ENCODE results near the gene SLC25A42.
"Not testable (repeated sequence)": the region's sequence is repeated elsewhere in the genome, so short reads cannot be mapped to it uniquely, and the experiment has no call there.

SLC25A42 gene

GRCh38 chr19:19068659-19069654 lies 5.2 kb downstream of the SLC25A42 start:
- in situ Hi-C loops (cut with MboI; ENCODE audit: low sequenced_read_pairs): no loop called here

- in situ Hi-C loops (cut with MboI; ENCODE audit: low sequenced_read_pairs): no loop called here
Observed at GRCh38 chr19:19071897-19072296, 8.1 kb downstream of the SLC25A42 start.

- in situ Hi-C loops (cut with MboI; ENCODE audit: low sequenced_read_pairs): no loop called here
Observed at GRCh38 chr19:19074196-19074882, 10.5 kb downstream of the SLC25A42 start.

GRCh38 chr19:19075126-19075525 lies 11.3 kb downstream of the SLC25A42 start:
- in situ Hi-C loops (cut with MboI; ENCODE audit: low sequenced_read_pairs): no loop called here

- in situ Hi-C loops (cut with MboI; ENCODE audit: low sequenced_read_pairs): no loop called here
Observed at GRCh38 chr19:19076476-19076875, 12.7 kb downstream of the SLC25A42 start.

- in situ Hi-C loops (cut with MboI; ENCODE audit: low sequenced_read_pairs): no loop called here
Observed at GRCh38 chr19:19077103-19077502, 13.3 kb downstream of the SLC25A42 start.

GRCh38 chr19:19078801-19079200 lies 15.0 kb downstream of the SLC25A42 start:
- in situ Hi-C loops (cut with MboI; ENCODE audit: low sequenced_read_pairs): no loop called here

- in situ Hi-C loops (cut with MboI; ENCODE audit: low sequenced_read_pairs): no loop called here
Observed at GRCh38 chr19:19079571-19079970, 15.8 kb downstream of the SLC25A42 start.

- in situ Hi-C loops (cut with MboI; ENCODE audit: low sequenced_read_pairs): no loop called here
Observed at GRCh38 chr19:19081642-19082151, 17.9 kb downstream of the SLC25A42 start.

GRCh38 chr19:19083413-19084178 lies 19.8 kb downstream of the SLC25A42 start:
- in situ Hi-C loops (cut with MboI; ENCODE audit: low sequenced_read_pairs): no loop called here

GRCh38 chr19:19087676-19088075 lies 23.9 kb downstream of the SLC25A42 start:
- in situ Hi-C loops (cut with MboI; ENCODE audit: low sequenced_read_pairs): no loop called here

- in situ Hi-C loops (cut with MboI; ENCODE audit: low sequenced_read_pairs): no loop called here
Observed at GRCh38 chr19:19094513-19094912, 30.7 kb downstream of the SLC25A42 start.

GRCh38 chr19:19095691-19096090 lies 31.9 kb downstream of the SLC25A42 start:
- in situ Hi-C loops (cut with MboI; ENCODE audit: low sequenced_read_pairs): no loop called here

GRCh38 chr19:19096641-19097627 lies 33.1 kb downstream of the SLC25A42 start:
- in situ Hi-C loops (cut with MboI; ENCODE audit: low sequenced_read_pairs): no loop called here

- in situ Hi-C loops (cut with MboI; ENCODE audit: low sequenced_read_pairs): no loop called here
Observed at GRCh38 chr19:19098084-19098702, 34.4 kb downstream of the SLC25A42 start.

- in situ Hi-C loops (cut with MboI; ENCODE audit: low sequenced_read_pairs): no loop called here
Observed at GRCh38 chr19:19098703-19099632, 35.2 kb downstream of the SLC25A42 start.

- in situ Hi-C loops (cut with MboI; ENCODE audit: low sequenced_read_pairs): no loop called here
Observed at GRCh38 chr19:19101540-19101939, 37.7 kb downstream of the SLC25A42 start.

GRCh38 chr19:19102566-19102965 lies 38.8 kb downstream of the SLC25A42 start:
- in situ Hi-C loops (cut with MboI; ENCODE audit: low sequenced_read_pairs): not testable (repeated sequence)
